IPS-18a (cell line): ENCODE data around the gene MTHFD1L.

Source experiments
- H3K27ac ChIP-seq: one replicate; pipeline ENCODE4 v1.5.1; 2013; ENCODE audit warnings: low read length
- H3K27me3 ChIP-seq: one replicate; pipeline ENCODE4 v1.6.1; 2013; ENCODE audit warnings: mild to moderate bottlenecking, low read length; ENCODE audit not compliant: control insufficient read depth, insufficient read depth
- H3K36me3 ChIP-seq: one replicate; pipeline ENCODE4 v1.6.1; 2013; ENCODE audit warnings: low read depth, low read length; ENCODE audit not compliant: control insufficient read depth
- H3K4me1 ChIP-seq: one replicate; pipeline ENCODE4 v1.6.1; 2013; ENCODE audit warnings: low read depth, low read length; ENCODE audit not compliant: control insufficient read depth
- H3K4me3 ChIP-seq: one replicate; pipeline ENCODE4 v1.5.1; 2013; ENCODE audit warnings: low read length
- H3K9ac ChIP-seq: one replicate; pipeline ENCODE4 v1.6.1; 2013; ENCODE audit warnings: mild to moderate bottlenecking, low read length, moderate library complexity
- H3K9me3 ChIP-seq: one replicate; pipeline ENCODE4 v1.6.1; 2013; ENCODE audit warnings: low read depth, low read length; ENCODE audit not compliant: control insufficient read depth

Gene MTHFD1L

GRCh38 chr6:151130329-151130728 lies 264.8 kb downstream of the MTHFD1L start:
- Histone ChIP-seq H3K27ac (no peak overlapping the region), H3K36me3 (no peaks in the 10 kb centered on the region), H3K4me3 (no peak overlapping the region), H3K9me3 (no peaks in the 10 kb centered on the region), H3K27me3 (no peaks in the 10 kb centered on the region), H3K9ac (no peak overlapping the region), H3K4me1 (peaks cover 10% of the 10 kb centered on the region)

- no peaks in the 10 kb centered on the region for H3K36me3 ChIP-seq
- no peak overlapping the region for H3K27ac ChIP-seq
- H3K9me3 ChIP-seq: no peaks in the 10 kb centered on the region
- peaks cover 15% of the 10 kb centered on the region for H3K4me1 ChIP-seq
- no peak overlapping the region for H3K4me3 ChIP-seq
- no peaks in the 10 kb centered on the region for H3K27me3 ChIP-seq
- H3K9ac ChIP-seq: no peak overlapping the region
Measured at GRCh38 chr6:151131324-151132007, 266.0 kb downstream of the MTHFD1L start.

GRCh38 chr6:151136141-151136755 lies 270.7 kb downstream of the MTHFD1L start:
- Histone ChIP-seq H3K36me3 (no peaks in the 10 kb centered on the region), H3K4me3 (no peak overlapping the region)

GRCh38 chr6:151137542-151137941 lies 272.0 kb downstream of the MTHFD1L start:
- no peak overlapping the region for H3K27ac ChIP-seq
- H3K36me3 ChIP-seq: no peaks in the 10 kb centered on the region
- H3K4me3 ChIP-seq: no peak overlapping the region
- no peak overlapping the region for H3K9ac ChIP-seq
- no peaks in the 10 kb centered on the region for H3K9me3 ChIP-seq
- no peaks in the 10 kb centered on the region for H3K27me3 ChIP-seq
- H3K4me1 ChIP-seq: peaks cover 7% of the 10 kb centered on the region

More at GRCh38 chr6:151136141-151136755, 270.7 kb downstream of the MTHFD1L start:
- Histone ChIP-seq H3K9me3 (no peaks in the 10 kb centered on the region), H3K9ac (no peak overlapping the region), H3K4me1 (peaks cover 7% of the 10 kb centered on the region), H3K27ac (no peak overlapping the region), H3K27me3 (no peaks in the 10 kb centered on the region)

- H3K9me3 ChIP-seq: no peaks in the 10 kb centered on the region
- no peak overlapping the region for H3K9ac ChIP-seq
- H3K27me3 ChIP-seq: no peaks in the 10 kb centered on the region
- no peak overlapping the region for H3K27ac ChIP-seq
- H3K4me3 ChIP-seq: no peak overlapping the region
- peaks cover 7% of the 10 kb centered on the region for H3K4me1 ChIP-seq
- no peaks in the 10 kb centered on the region for H3K36me3 ChIP-seq
Measured at GRCh38 chr6:151139524-151139923, 274.0 kb downstream of the MTHFD1L start.

GRCh38 chr6:151140767-151141166 lies 275.3 kb downstream of the MTHFD1L start:
- Histone ChIP-seq H3K36me3 (no peaks in the 10 kb centered on the region), H3K9me3 (no peaks in the 10 kb centered on the region), H3K4me1 (peaks cover 7% of the 10 kb centered on the region), H3K27ac (no peak overlapping the region), H3K27me3 (no peaks in the 10 kb centered on the region), H3K4me3 (no peak overlapping the region), H3K9ac (no peak overlapping the region)

GRCh38 chr6:151141685-151142084 lies 276.2 kb downstream of the MTHFD1L start:
- no peaks in the 10 kb centered on the region for H3K27me3 ChIP-seq
- no peak overlapping the region for H3K4me3 ChIP-seq
- no peak overlapping the region for H3K27ac ChIP-seq
- no peaks in the 10 kb centered on the region for H3K9me3 ChIP-seq
- H3K9ac ChIP-seq: no peak overlapping the region
- no peaks in the 10 kb centered on the region for H3K36me3 ChIP-seq
- H3K4me1 ChIP-seq: peaks cover under 1% of the 10 kb centered on the region

GRCh38 chr6:151142676-151143075 lies 277.2 kb downstream of the MTHFD1L start:
- no peak overlapping the region for H3K27ac ChIP-seq
- no peaks in the 10 kb centered on the region for H3K9me3 ChIP-seq
- no peaks in the 10 kb centered on the region for H3K36me3 ChIP-seq
- H3K27me3 ChIP-seq: no peaks in the 10 kb centered on the region
- H3K9ac ChIP-seq: no peak overlapping the region
- H3K4me1 ChIP-seq: no peaks in the 10 kb centered on the region
- no peak overlapping the region for H3K4me3 ChIP-seq

GRCh38 chr6:151143337-151143736 lies 277.8 kb downstream of the MTHFD1L start:
- no peak overlapping the region for H3K27ac ChIP-seq
- no peak overlapping the region for H3K9ac ChIP-seq
- H3K4me3 ChIP-seq: no peak overlapping the region
- H3K4me1 ChIP-seq: no peaks in the 10 kb centered on the region
- H3K27me3 ChIP-seq: no peaks in the 10 kb centered on the region
- no peaks in the 10 kb centered on the region for H3K36me3 ChIP-seq
- H3K9me3 ChIP-seq: no peaks in the 10 kb centered on the region

GRCh38 chr6:151143806-151144205 lies 278.3 kb downstream of the MTHFD1L start:
- Histone ChIP-seq H3K27me3 (no peaks in the 10 kb centered on the region), H3K9ac (no peak overlapping the region), H3K36me3 (no peaks in the 10 kb centered on the region), H3K4me3 (no peak overlapping the region), H3K4me1 (no peaks in the 10 kb centered on the region), H3K27ac (no peak overlapping the region), H3K9me3 (no peaks in the 10 kb centered on the region)

- Histone ChIP-seq H3K9ac (no peak overlapping the region), H3K4me1 (no peaks in the 10 kb centered on the region), H3K27ac (no peak overlapping the region), H3K4me3 (no peak overlapping the region), H3K27me3 (no peaks in the 10 kb centered on the region), H3K9me3 (no peaks in the 10 kb centered on the region), H3K36me3 (no peaks in the 10 kb centered on the region)
Measured at GRCh38 chr6:151147118-151147832, 281.8 kb downstream of the MTHFD1L start.
